T-helper 1 cell treated with Interleukin-12 subunit alpha and Interleukin-12 subunit beta and Interleukin-4 antibody, amounts not matched to agents 30 μg/mL and 1 μg/mL, for 36 hours (primary cell): ENCODE results near the gene GPR21.

Experiments used
- H3K27ac Mint-ChIP-seq: one replicate; pipeline ENCODE4 v1.8.0; 2021; ENCODE audit warnings: mild to moderate bottlenecking, mixed read lengths
- H3K27me3 Mint-ChIP-seq: one replicate; pipeline ENCODE4 v1.8.0; 2021; ENCODE audit warnings: low read depth, mixed read lengths
- H3K36me3 Mint-ChIP-seq: one replicate; pipeline ENCODE4 v1.8.0; 2021; ENCODE audit warnings: low read depth, mixed read lengths
- H3K4me1 Mint-ChIP-seq: one replicate; pipeline ENCODE4 v1.8.0; 2021; ENCODE audit warnings: low read depth, mixed read lengths
- H3K4me3 Mint-ChIP-seq: one replicate; pipeline ENCODE4 v1.8.0; 2021; ENCODE audit warnings: mild to moderate bottlenecking, moderate library complexity, mixed read lengths
- H3K9me3 Mint-ChIP-seq: one replicate; pipeline ENCODE4 v1.8.0; 2021; ENCODE audit warnings: mixed read lengths

Gene GPR21

DNA sequence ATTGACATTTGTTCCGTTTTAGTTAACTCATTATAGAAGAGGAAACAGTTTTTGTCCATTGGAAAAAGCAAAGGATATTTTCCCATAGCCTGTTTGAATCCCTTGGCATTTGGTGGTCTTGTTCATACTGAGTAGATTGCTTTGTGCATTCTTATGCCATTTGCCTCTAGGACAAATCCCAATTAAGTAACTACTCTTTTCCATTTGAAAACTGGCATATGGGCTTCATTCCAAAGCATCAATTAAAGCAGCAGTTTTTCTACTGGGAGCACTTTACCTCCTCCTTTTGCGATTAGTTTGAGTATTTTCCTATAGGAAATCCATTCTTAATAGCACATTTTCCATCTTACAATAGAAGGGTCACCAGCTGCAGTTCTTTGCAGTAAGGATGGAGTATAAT, 31.2 kb downstream of the GPR21 start:
- no peaks in the 10 kb centered on the region for H3K9me3 Mint-ChIP-seq
- peaks cover 12% of the 10 kb centered on the region for H3K36me3 Mint-ChIP-seq
- H3K27ac Mint-ChIP-seq, result no peak overlapping the region
- no peaks in the 10 kb centered on the region for H3K27me3 Mint-ChIP-seq
- no peak overlapping the region for H3K4me3 Mint-ChIP-seq
- H3K4me1 Mint-ChIP-seq, result no peaks in the 10 kb centered on the region

DNA sequence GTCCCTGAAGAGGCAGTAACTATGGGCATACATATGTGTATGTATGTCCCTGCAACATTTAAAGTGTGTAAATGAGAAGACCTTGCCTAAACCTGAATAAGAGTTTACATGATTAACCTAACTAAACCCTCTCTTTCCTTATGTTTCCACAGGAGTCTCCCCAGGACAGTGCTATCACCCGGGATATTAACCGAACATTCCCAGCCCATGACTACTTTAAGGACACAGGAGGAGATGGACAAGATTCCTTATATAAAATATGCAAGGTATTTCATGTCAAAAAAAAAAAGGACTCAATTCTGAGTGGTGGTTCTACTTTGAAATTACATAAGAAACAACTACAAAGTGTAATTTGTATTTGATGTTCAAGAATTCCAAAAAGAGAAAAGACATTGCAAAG, 31.7 kb downstream of the GPR21 start:
- Mint-ChIP-seq H3K27ac (no peak overlapping the region), H3K9me3 (no peaks in the 10 kb centered on the region), H3K4me3 (no peak overlapping the region), H3K27me3 (no peaks in the 10 kb centered on the region), H3K4me1 (no peaks in the 10 kb centered on the region), H3K36me3 (peaks cover 14% of the 10 kb centered on the region)

DNA sequence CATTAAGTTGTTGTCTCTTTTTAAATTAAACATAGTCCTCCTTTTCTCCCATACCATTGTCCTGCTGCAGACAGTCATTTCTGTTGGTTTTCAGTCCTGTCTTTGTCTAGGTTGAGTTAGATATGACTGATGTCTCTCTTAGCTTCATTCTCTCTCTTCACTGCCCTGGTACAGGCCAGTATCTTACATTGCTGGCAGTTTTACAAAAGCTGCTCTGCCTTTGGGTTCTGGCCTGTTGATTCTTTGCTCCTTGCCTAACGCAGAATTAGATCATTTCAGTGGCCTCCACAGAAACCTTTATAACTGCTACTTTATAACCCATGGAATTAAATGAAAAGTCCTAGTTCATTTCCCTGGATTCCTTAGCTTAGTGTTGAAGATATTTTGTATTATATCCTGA, 33.7 kb downstream of the GPR21 start:
- H3K9me3 Mint-ChIP-seq, result no peaks in the 10 kb centered on the region
- no peak overlapping the region for H3K27ac Mint-ChIP-seq
- H3K4me1 Mint-ChIP-seq, result peaks cover 2% of the 10 kb centered on the region
- no peak overlapping the region for H3K4me3 Mint-ChIP-seq
- H3K27me3 Mint-ChIP-seq, result no peaks in the 10 kb centered on the region
- peaks cover 25% of the 10 kb centered on the region for H3K36me3 Mint-ChIP-seq

DNA sequence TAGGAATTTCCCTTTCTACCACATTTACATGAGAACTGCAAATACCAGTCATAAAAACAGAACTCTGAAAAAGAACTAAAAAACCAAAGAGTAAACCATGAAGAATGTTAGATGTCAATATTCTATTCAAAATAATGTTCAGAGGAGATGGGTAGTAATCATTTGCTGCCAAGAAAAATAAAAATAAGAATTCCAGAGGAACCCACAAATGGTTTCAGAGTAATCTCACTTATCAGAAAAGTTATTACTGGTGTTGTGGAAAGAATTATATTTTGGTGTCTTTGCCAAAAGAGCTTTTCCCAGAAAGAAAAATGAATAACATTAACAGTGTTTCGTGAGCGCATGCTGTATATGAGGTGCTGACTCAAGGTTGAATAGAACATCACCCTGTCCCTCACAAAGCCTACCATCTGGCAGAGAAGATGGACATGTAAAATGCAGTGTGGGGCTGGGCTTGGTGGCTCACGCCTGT, 35.6 kb downstream of the GPR21 start:
- Mint-ChIP-seq H3K9me3 (no peaks in the 10 kb centered on the region), H3K4me3 (no peak overlapping the region), H3K36me3 (peaks cover 25% of the 10 kb centered on the region), H3K27me3 (no peaks in the 10 kb centered on the region), H3K4me1 (peaks cover 2% of the 10 kb centered on the region), H3K27ac (no peak overlapping the region)

DNA sequence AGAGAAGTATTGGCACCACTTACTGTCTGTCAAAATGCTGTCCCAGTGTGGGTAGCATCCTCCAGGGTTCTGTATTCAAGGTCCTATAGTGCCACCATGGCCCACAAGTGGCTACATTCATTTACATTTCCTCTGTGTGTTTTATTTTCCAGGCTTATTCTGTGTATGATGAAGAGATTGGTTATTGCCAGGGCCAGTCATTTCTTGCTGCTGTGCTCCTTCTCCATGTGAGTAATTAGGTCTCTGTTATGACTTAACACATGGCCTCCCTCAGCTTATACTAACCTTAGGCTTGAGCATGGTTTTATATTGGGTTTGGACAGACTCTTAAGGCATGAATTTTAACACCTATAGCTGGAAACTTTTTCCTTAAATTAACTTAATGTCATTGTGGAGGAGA, 36.7 kb downstream of the GPR21 start:
- Mint-ChIP-seq H3K27me3 (no peaks in the 10 kb centered on the region), H3K36me3 (peaks cover 25% of the 10 kb centered on the region)

DNA sequence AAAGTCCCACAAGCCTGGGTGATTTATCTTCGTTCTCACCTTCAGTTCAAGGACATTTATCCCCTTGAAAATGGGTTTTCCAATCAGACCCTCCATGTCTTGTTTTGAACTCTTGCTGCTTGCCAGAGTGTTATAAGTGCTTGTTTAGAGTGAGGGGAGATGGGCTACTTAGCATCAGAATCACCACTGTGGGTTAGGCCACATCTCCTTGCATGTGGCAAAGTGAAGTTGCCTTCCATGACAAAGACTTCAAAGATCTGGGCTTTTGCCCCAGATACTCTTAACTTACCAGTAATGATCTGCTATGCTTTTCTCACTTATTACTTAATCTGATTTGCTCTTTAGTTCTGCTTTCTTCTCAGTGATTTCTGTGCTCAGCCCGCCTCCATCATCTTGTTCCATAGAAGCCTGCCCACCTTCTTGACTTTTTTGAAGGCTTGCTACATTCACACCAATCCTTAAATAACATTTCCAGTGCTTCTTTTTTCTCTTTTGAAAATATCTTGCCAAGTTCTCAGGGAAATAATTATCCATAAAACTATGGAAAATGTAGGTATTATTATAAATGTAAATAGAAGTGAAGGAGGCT, 39.0 kb downstream of the GPR21 start:
- H3K4me1 Mint-ChIP-seq, result peaks cover 2% of the 10 kb centered on the region
- no peaks in the 10 kb centered on the region for H3K9me3 Mint-ChIP-seq
- H3K27me3 Mint-ChIP-seq, result no peaks in the 10 kb centered on the region
- H3K4me3 Mint-ChIP-seq, result no peak overlapping the region
- no peak overlapping the region for H3K27ac Mint-ChIP-seq
- peaks cover 16% of the 10 kb centered on the region for H3K36me3 Mint-ChIP-seq

More for the DNA sequence above, 36.7 kb downstream of the GPR21 start:
- no peak overlapping the region for H3K4me3 Mint-ChIP-seq
- H3K4me1 Mint-ChIP-seq, result peaks cover 2% of the 10 kb centered on the region
- no peaks in the 10 kb centered on the region for H3K9me3 Mint-ChIP-seq
- H3K27ac Mint-ChIP-seq, result no peak overlapping the region

DNA sequence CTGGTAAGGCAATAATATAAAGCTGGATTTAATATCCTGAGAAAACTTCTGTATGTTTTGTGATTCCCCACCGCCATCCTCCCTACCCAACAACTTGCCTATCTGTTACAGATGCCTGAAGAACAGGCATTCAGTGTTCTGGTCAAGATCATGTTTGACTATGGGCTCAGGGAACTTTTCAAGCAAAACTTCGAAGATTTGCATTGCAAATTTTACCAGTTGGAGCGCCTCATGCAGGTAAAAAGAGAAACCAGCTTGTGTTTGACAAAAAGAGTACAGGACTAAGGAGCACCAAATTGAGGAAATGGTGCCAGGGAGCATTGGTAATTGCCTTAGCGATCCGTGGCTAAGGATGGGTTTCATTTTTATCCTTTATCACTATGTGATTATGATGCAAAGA, 40.0 kb downstream of the GPR21 start:
- no peak overlapping the region for H3K4me3 Mint-ChIP-seq
- peaks cover 16% of the 10 kb centered on the region for H3K36me3 Mint-ChIP-seq
- no peaks in the 10 kb centered on the region for H3K27me3 Mint-ChIP-seq
- H3K4me1 Mint-ChIP-seq, result peaks cover 2% of the 10 kb centered on the region
- H3K9me3 Mint-ChIP-seq, result no peaks in the 10 kb centered on the region
- H3K27ac Mint-ChIP-seq, result no peak overlapping the region

DNA sequence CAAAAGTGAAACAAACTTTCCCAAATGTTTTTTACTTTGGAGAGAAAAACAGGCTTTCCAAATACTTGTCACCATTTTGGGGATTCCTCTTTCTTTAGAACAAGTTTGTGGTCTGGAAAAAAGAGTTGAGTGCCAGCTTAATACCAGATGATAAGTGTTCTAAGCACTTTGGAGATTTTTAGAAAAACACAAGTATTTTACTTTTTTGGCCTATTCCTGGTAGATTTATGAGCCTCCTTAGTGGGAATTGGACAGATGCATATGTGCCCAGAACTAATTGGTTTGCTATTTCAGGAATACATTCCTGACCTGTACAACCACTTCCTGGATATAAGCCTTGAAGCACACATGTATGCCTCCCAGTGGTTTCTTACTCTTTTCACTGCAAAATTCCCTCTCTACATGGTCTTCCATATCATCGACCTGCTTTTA, 40.5 kb downstream of the GPR21 start:
- Mint-ChIP-seq H3K9me3 (no peaks in the 10 kb centered on the region), H3K27ac (no peak overlapping the region), H3K36me3 (peaks cover 19% of the 10 kb centered on the region), H3K4me1 (peaks cover 2% of the 10 kb centered on the region), H3K4me3 (no peak overlapping the region), H3K27me3 (no peaks in the 10 kb centered on the region)

DNA sequence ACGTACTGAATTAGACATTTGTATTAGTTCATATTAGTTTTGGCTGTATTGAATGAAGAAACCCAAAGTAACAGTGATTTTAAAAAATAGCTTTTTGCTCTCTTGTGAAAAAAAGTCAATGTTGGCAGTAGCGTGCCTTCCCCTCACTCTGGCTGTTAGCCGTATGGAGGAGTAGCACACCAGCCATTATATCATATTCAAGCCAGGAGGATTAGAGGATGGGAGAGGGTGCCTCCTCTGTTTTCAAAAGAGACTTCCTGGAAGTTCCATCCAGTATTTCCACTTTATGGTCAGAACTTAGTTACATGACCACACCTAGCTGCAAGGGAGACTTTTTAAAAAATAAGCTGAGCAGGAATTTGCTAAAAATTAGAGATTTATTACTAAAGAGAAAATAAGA, 41.2 kb downstream of the GPR21 start:
- Mint-ChIP-seq H3K4me1 (peaks cover 2% of the 10 kb centered on the region), H3K36me3 (peaks cover 21% of the 10 kb centered on the region), H3K4me3 (no peak overlapping the region), H3K27me3 (no peaks in the 10 kb centered on the region), H3K27ac (no peak overlapping the region), H3K9me3 (no peaks in the 10 kb centered on the region)

DNA sequence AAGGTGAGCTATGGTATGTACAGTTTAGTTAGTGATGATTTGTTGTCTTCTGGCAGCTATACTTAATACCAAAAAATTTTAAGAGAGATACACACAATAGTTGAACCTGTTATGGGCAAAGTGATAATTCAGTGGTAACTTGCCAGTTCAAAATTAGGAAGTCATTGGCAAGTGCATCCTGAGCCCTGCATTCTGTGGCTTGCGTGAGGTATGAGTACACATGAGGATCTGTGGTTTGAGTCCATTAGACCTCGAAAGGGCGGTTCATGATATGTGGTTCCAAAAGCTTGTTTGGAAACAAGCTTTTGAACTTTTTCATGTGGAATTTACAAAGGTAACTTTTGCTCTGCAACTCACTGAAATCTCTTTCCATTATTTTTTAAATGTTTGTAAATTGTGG, 47.0 kb downstream of the GPR21 start:
- Mint-ChIP-seq H3K36me3 (peaks cover 21% of the 10 kb centered on the region), H3K9me3 (no peaks in the 10 kb centered on the region), H3K4me1 (peaks cover 2% of the 10 kb centered on the region), H3K27me3 (no peaks in the 10 kb centered on the region), H3K27ac (no peak overlapping the region), H3K4me3 (no peak overlapping the region)

DNA sequence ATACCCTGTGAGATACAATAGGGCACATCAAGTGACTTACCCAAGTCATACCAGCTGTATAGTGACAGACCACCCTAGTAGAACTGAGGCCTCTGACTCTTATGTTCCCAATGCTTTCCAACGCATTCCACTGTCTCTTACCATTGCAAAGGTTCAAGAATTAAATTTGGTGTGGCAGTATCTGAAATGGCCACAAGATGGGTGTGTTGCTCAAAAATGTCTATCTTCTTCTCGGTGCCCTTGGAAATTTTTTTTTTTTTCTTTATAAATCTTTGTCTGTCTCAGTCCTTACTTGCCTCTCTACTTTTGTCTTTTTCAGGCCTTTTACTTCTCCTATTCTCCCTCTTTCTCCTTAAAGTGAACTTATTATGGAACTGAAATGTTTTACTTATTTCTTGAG, 48.4 kb downstream of the GPR21 start:
- H3K4me1 Mint-ChIP-seq, result peaks cover 2% of the 10 kb centered on the region
- H3K36me3 Mint-ChIP-seq, result peaks cover 20% of the 10 kb centered on the region

DNA sequence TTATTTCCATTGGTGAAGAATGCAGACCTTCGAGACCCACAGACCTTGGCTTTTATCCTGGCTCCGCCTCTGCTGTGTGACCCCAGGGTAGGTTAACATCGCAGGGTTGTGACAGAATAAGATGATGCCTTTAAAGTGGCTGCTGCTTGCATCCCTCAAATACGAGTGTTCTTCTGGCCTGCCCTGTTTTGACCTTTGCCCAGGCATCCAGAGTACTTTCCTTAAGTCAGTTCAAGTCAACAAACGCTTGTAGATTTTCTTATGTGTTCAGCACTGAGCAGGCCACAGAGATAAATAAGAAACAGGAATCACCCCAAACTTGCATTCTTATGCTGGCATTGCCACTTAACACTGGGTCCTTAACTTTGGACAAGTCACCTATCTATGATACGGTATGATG, 50.2 kb downstream of the GPR21 start:
- H3K4me3 Mint-ChIP-seq, result no peak overlapping the region
- H3K4me1 Mint-ChIP-seq, result peaks cover 2% of the 10 kb centered on the region
- no peaks in the 10 kb centered on the region for H3K9me3 Mint-ChIP-seq
- H3K27ac Mint-ChIP-seq, result no peak overlapping the region
- peaks cover 18% of the 10 kb centered on the region for H3K36me3 Mint-ChIP-seq
- H3K27me3 Mint-ChIP-seq, result no peaks in the 10 kb centered on the region

More for the DNA sequence above, 48.4 kb downstream of the GPR21 start:
- Mint-ChIP-seq H3K4me3 (no peak overlapping the region), H3K27ac (no peak overlapping the region), H3K9me3 (no peaks in the 10 kb centered on the region), H3K27me3 (no peaks in the 10 kb centered on the region)

DNA sequence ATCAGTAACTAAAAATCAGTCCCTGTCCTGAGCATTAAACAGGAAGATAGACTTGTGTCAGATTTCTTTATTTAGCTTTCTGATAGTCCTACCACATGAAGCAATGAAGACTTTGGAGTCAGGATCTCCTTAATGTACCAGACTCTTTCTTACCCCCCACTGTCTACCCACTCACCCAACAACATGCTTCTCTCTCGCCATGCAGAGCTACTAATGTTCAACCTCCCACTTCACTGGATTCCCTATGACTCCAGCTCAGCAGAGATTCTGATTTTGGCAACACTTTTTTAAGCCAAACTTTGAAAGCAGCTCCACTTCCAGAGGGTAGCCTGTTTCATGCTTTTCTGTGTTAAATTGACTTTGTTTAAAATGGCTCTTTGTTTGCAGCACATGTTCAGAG, 50.8 kb downstream of the GPR21 start:
- H3K4me1 Mint-ChIP-seq, result peaks cover 2% of the 10 kb centered on the region
- no peaks in the 10 kb centered on the region for H3K27me3 Mint-ChIP-seq
- H3K27ac Mint-ChIP-seq, result no peak overlapping the region
- H3K9me3 Mint-ChIP-seq, result no peaks in the 10 kb centered on the region
- H3K4me3 Mint-ChIP-seq, result no peak overlapping the region
- peaks cover 16% of the 10 kb centered on the region for H3K36me3 Mint-ChIP-seq
